K562 (cell line): ENCODE data around the gene ULK1. TPM values are rescaled to one million over a fixed set of nuclear protein-coding genes. Genes with fewer than 3 reads are reported as not detected.

ENCODE experiments used
- BHLHE40 ChIP-seq: IDR thresholded peaks from 2 replicates; pipeline ENCODE4 v1.6.1; 2011; ENCODE audit warnings: low read length, improper control_type of control experiment
- DLX4 ChIP-seq: fragments of 250-450 bp; sonication (Bioruptor Pico); IDR thresholded peaks from 2 replicates; pipeline ENCODE4 v1.6.1; 2021; ENCODE audit warnings: mild to moderate bottlenecking
- E2F5 ChIP-seq: sonication (generic); formaldehyde crosslinking; IDR thresholded peaks from 2 replicates; pipeline ENCODE4 v1.8.0; 2022; ENCODE audit warnings: mild to moderate bottlenecking, missing genetic modification reagents
- FOXO4 ChIP-seq: fragments of 450-650 bp; formaldehyde crosslinking; IDR thresholded peaks from 2 replicates; pipeline ENCODE4 v1.4.0; 2020; ENCODE audit warnings: mild to moderate bottlenecking, moderate library complexity
- HDAC3 ChIP-seq: fragments of 450-650 bp; IDR thresholded peaks from 2 replicates; pipeline ENCODE4 v1.6.1; 2018; ENCODE audit warnings: borderline replicate concordance, mild to moderate bottlenecking, moderate library complexity; ENCODE audit not compliant: partially characterized antibody
- HMG20A ChIP-seq: fragments of 450-650 bp; formaldehyde crosslinking; conservative IDR thresholded peaks from 2 replicates; pipeline ENCODE4 v1.4.0; 2020; ENCODE audit warnings: mild to moderate bottlenecking, mixed read lengths
- HNRNPLL ChIP-seq: fragments of 200-400 bp; formaldehyde crosslinking; IDR thresholded peaks from 2 replicates; pipeline ENCODE4 v1.6.1; 2017; ENCODE audit warnings: low read length, low read depth, mild to moderate bottlenecking; ENCODE audit not compliant: poor library complexity, severe bottlenecking
- POLR2AphosphoS5 ChIP-seq: IDR thresholded peaks from 2 replicates; pipeline ENCODE4 v1.6.1; 2011; ENCODE audit warnings: mild to moderate bottlenecking, low read depth, low read length, moderate library complexity; ENCODE audit not compliant: control insufficient read depth, insufficient read depth
- SMAD2 ChIP-seq: fragments of 150-350 bp; IDR thresholded peaks from 2 replicates; pipeline ENCODE4 v1.6.1; 2014; ENCODE audit warnings: low read depth, mild to moderate bottlenecking, low read length
- ZNF274 ChIP-seq: IDR thresholded peaks from 2 replicates; pipeline ENCODE4 v1.6.1; 2011; ENCODE audit warnings: low read depth, mild to moderate bottlenecking, low read length, moderate library complexity, borderline replicate concordance
- polyA plus RNA-seq, 8 experiments: library from polyadenylated mRNA; depleted of rRNA in 4 of 8; stranded (reverse) in 5 of 8; unstranded in 3 of 8; fragments of >200 nt; fragmentation: Nextera tagmentation in 2 of 8; fragmentation: Illumina TruSeq in 1 of 8; extraction: Ambion mirVana in 2 of 8; extraction: Trizol in 1 of 8; gene quantifications; 2 replicates each; pipeline versions ENCODE4 v1.2.1 to v1.2.3, GENCODE V29; 2011 to 2014; ENCODE audit warnings: inconsistent platforms in 1 of 8, missing spikeins in 1 of 8
- total RNA-seq, 7 experiments: library from RNA; depleted of rRNA in 6 of 7; stranded (reverse); fragments of >200 nt in 6 of 7; fragmentation: Illumina TruSeq in 2 of 7; extraction: Trizol in 2 of 7; gene quantifications; 2 replicates each; pipeline versions ENCODE4 v1.2.1 to v1.2.3, GENCODE V29; 2011 to 2021; ENCODE audit warnings: low replicate concordance in 1 of 7
- TF ChIP-seq, protein P1 (sequence below): fragments of 150-350 bp; conservative IDR thresholded peaks from 2 replicates; pipeline ENCODE4 v1.6.1; 2014; ENCODE audit warnings: low read length
- TF ChIP-seq, protein P2 (sequence below): fragments of 450-650 bp; IDR thresholded peaks from 2 replicates; pipeline ENCODE4 v1.6.1; 2017; ENCODE audit warnings: antibody characterized with exemption
- TF ChIP-seq, protein P3 (sequence below): sonication (generic); formaldehyde crosslinking; IDR thresholded peaks from 2 replicates; pipeline ENCODE4 v1.8.1; 2022; ENCODE audit warnings: missing genetic modification reagents

Gene ULK1
- total and polyA plus RNA-seq, 9 of the 15 experiments (the other 6 are each of a cell fraction or from before 2014, with no cell fraction given): 0.15 to 29.4 (median 2.5) TPM

DNA sequence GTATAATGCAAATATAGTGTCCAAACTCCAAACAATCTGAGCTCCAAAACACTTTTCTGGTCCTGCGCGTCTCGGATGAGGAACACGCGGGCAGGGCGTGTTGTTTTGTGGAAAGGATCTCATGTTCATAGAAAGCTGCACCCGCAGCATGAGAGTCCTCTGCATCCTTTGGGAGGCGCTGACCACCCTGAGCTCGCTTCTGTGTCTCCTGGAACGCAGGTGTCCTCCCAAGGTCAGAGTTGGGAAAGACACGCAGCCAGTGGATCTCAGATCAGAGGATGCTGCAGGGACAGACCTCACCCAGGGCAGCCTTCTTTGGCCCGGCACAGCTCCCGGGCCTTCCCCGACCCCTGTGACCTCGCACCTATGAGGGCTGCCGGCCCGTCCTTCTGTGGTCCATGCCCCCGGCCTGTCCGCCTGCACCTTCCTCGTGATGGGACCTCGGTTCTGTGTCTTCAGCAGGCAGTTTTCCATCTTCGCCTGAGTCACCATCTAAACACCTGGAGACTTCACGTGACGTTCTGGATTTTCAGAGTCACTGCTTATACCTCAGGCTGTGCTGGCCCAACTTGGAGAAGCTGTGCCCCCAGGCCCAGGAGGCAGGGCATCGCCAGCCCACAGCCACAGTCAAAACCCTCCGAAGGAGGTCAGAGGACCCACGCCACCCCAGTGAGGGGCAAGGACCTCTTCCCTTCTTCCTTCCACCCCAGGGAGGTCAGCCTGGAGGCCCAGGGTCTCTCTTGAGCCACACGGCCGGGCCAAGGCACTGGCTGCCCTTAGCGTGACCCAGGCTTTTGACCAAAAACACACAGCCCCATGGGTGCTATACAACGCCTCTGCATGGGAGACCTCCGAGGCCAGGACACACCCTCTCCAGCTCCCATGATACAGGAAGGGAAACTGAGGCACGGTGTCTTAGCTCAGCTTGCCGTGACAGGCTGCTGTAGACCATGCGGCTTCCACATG is 40.3 kb upstream of the ULK1 start (continued):
- TF ChIP-seq, protein P1, sequence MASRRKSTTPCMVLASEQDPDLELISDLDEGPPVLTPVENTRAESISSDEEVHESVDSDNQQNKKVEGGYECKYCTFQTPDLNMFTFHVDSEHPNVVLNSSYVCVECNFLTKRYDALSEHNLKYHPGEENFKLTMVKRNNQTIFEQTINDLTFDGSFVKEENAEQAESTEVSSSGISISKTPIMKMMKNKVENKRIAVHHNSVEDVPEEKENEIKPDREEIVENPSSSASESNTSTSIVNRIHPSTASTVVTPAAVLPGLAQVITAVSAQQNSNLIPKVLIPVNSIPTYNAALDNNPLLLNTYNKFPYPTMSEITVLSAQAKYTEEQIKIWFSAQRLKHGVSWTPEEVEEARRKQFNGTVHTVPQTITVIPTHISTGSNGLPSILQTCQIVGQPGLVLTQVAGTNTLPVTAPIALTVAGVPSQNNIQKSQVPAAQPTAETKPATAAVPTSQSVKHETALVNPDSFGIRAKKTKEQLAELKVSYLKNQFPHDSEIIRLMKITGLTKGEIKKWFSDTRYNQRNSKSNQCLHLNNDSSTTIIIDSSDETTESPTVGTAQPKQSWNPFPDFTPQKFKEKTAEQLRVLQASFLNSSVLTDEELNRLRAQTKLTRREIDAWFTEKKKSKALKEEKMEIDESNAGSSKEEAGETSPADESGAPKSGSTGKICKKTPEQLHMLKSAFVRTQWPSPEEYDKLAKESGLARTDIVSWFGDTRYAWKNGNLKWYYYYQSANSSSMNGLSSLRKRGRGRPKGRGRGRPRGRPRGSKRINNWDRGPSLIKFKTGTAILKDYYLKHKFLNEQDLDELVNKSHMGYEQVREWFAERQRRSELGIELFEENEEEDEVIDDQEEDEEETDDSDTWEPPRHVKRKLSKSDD: no peak
- TF ChIP-seq E2F5 (no peak), POLR2AphosphoS5 (no peak), BHLHE40 (no peak), FOXO4 (CRISPR knock-in tag) (no peak), HDAC3 (no peak), DLX4 (CRISPR knock-in tag) (no peak), ZNF274 (no peak), HNRNPLL (no peak), HMG20A (CRISPR knock-in tag) (no peak), SMAD2 (no peak)
- TF ChIP-seq, protein P2, sequence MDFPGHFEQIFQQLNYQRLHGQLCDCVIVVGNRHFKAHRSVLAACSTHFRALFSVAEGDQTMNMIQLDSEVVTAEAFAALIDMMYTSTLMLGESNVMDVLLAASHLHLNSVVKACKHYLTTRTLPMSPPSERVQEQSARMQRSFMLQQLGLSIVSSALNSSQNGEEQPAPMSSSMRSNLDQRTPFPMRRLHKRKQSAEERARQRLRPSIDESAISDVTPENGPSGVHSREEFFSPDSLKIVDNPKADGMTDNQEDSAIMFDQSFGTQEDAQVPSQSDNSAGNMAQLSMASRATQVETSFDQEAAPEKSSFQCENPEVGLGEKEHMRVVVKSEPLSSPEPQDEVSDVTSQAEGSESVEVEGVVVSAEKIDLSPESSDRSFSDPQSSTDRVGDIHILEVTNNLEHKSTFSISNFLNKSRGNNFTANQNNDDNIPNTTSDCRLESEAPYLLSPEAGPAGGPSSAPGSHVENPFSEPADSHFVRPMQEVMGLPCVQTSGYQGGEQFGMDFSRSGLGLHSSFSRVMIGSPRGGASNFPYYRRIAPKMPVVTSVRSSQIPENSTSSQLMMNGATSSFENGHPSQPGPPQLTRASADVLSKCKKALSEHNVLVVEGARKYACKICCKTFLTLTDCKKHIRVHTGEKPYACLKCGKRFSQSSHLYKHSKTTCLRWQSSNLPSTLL: no peak
- TF ChIP-seq, protein P3, sequence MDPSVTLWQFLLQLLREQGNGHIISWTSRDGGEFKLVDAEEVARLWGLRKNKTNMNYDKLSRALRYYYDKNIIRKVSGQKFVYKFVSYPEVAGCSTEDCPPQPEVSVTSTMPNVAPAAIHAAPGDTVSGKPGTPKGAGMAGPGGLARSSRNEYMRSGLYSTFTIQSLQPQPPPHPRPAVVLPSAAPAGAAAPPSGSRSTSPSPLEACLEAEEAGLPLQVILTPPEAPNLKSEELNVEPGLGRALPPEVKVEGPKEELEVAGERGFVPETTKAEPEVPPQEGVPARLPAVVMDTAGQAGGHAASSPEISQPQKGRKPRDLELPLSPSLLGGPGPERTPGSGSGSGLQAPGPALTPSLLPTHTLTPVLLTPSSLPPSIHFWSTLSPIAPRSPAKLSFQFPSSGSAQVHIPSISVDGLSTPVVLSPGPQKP: no peak
